GM12878 (cell line): Measurements from ENCODE around the gene RAB3B. TPM values are rescaled to one million over a fixed set of nuclear protein-coding genes. Genes with fewer than 3 reads are reported as not detected.

Source experiments
- ATAC-seq: fragments of 200-7000 bp; cut with Tn5 transposase; 3 replicates; pipeline ENCODE4 v1.9.1; 2020; ENCODE audit warnings: mild to moderate bottlenecking, moderate library complexity
- Bru-seq: library from RNA; stranded (reverse); fragments of 400-500 nt; gene quantifications from one replicate; lab custom pipeline; 2021; lab: Mats Ljungman, UMichigan
- BruChase-seq, 2 experiments: library from RNA; stranded (reverse); fragments of 400-500 nt; gene quantifications; one replicate each; lab custom pipeline; 2021; lab: Mats Ljungman, UMichigan
- BruUV-seq: library from RNA; stranded (reverse); fragments of 400-500 nt; replicated peaks from 2 replicates; lab custom pipeline; 2021; lab: Mats Ljungman, UMichigan
- CTCF ChIA-PET: fragments of 300-600 bp; sonication (Branson Sonifier 250); formaldehyde crosslinking; extraction: SDS; loops from one replicate; lab custom pipeline; 2021; ENCODE audit warnings: inconsistent platforms; lab: Yijun Ruan, JAX
- POLR2A ChIA-PET: fragments of 350-600 bp; formaldehyde crosslinking; extraction: SDS; loops from one replicate; lab custom pipeline; 2021; ENCODE audit warnings: inconsistent platforms; lab: Charles Lee
- RAD21 ChIA-PET: fragments of 300-600 bp; sonication (Branson Sonifier 250); formaldehyde crosslinking; loops from one replicate; lab custom pipeline; 2023; ENCODE audit warnings: antibody characterized with exemption; ENCODE audit not compliant: unreplicated experiment; lab: Charles Lee
- SMC1A ChIA-PET: fragments of 300-600 bp; sonication (Branson Sonifier 250); formaldehyde crosslinking; loops from one replicate; lab custom pipeline; 2023; ENCODE audit not compliant: unreplicated experiment, uncharacterized antibody; lab: Charles Lee
- DNase-seq: peaks from one replicate; pipeline ENCODE4 v3.0.0-alpha.2; 2011; ENCODE audit warnings: low read depth, low spot score
- FAIRE-seq: peaks from 3 replicates; lab custom pipeline; 2011; peaks lifted over from hg19 to GRCh38; lab: Jason Lieb, UNC
- H2AFZ ChIP-seq: 2 replicates; pipeline ENCODE4 v1.6.0; 2011; ENCODE audit warnings: low read depth, low read length, control low read depth; ENCODE audit not compliant: control insufficient read depth
- H3K27ac ChIP-seq: 2 replicates; pipeline ENCODE4 v1.5.1; 2011; ENCODE audit warnings: control low read depth; ENCODE audit not compliant: control insufficient read depth, insufficient read depth
- H3K27me3 ChIP-seq, 2 experiments: replicated peaks in 1 of 2; 2 replicates each; pipeline versions ENCODE4 v1.6.0 to v1.6.1; 2011; ENCODE audit warnings: low read length in 1 of 2; ENCODE audit not compliant: control insufficient read depth in 2 of 2, insufficient read depth in 2 of 2
- H3K36me3 ChIP-seq, 2 experiments: 2 replicates each; pipeline ENCODE4 v1.5.1; 2011; ENCODE audit warnings: low read length in 1 of 2; ENCODE audit not compliant: control insufficient read depth in 2 of 2, insufficient read depth in 2 of 2
- H3K4me1 ChIP-seq: 2 replicates; pipeline ENCODE4 v1.6.1; 2011; ENCODE audit warnings: mild to moderate bottlenecking, low read length, moderate library complexity, mixed read lengths; ENCODE audit not compliant: control insufficient read depth, insufficient read depth
- H3K4me2 ChIP-seq: 2 replicates; pipeline ENCODE4 v1.6.0; 2011; ENCODE audit warnings: control low read depth; ENCODE audit not compliant: control insufficient read depth, insufficient read depth
- H3K4me3 ChIP-seq: fragments of 200-600 bp; sonication (generic); 2 replicates; pipeline ENCODE4 v1.5.1; 2016
- H3K79me2 ChIP-seq: 2 replicates; pipeline ENCODE4 v1.6.0; 2011; ENCODE audit warnings: low read length; ENCODE audit not compliant: control insufficient read depth, insufficient read depth
- H3K9ac ChIP-seq: 2 replicates; pipeline ENCODE4 v1.8.0; 2011; ENCODE audit warnings: low read length, control low read depth, mixed read lengths; ENCODE audit not compliant: control insufficient read depth, insufficient read depth
- H3K9me3 ChIP-seq: replicated peaks from 3 replicates; pipeline ENCODE4 v1.5.1; 2011; ENCODE audit warnings: mild to moderate bottlenecking, low read length; ENCODE audit not compliant: control insufficient read depth, insufficient read depth
- H4K20me1 ChIP-seq: 2 replicates; pipeline ENCODE4 v1.6.0; 2011; ENCODE audit not compliant: control insufficient read depth, insufficient read depth
- E2F4 ChIP-seq: IDR thresholded peaks from 2 replicates; pipeline ENCODE4 v1.6.1; 2012; ENCODE audit warnings: low read depth, low read length, improper control_type of control experiment
- IKZF1 ChIP-seq: fragments of 450-650 bp; conservative IDR thresholded peaks from 2 replicates; pipeline ENCODE4 v1.6.1; 2017; ENCODE audit warnings: antibody characterized with exemption, mild to moderate bottlenecking
- IRF4 ChIP-seq: IDR thresholded peaks from 2 replicates; pipeline ENCODE4 v1.6.1; 2011; ENCODE audit warnings: low read depth, low read length
- SMAD5 ChIP-seq: IDR thresholded peaks from 2 replicates; pipeline ENCODE4 v1.6.1; 2016; ENCODE audit warnings: antibody characterized with exemption, low read depth
- STAT3 ChIP-seq: IDR thresholded peaks from 2 replicates; pipeline ENCODE4 v1.6.1; 2011; ENCODE audit warnings: low read depth, low read length, improper control_type of control experiment
- ZBTB40 ChIP-seq: fragments of 450-650 bp; IDR thresholded peaks from 2 replicates; pipeline ENCODE4 v1.6.1; 2016; ENCODE audit warnings: mild to moderate bottlenecking, moderate library complexity, borderline replicate concordance
- ZNF622 ChIP-seq: fragments of 450-650 bp; IDR thresholded peaks from 2 replicates; pipeline ENCODE4 v1.6.1; 2017; ENCODE audit warnings: mild to moderate bottlenecking, inconsistent platforms
- WGBS: methylation state at CpG from one replicate; pipeline ENCODE4 v1.1.6; 2016; ENCODE audit warnings: low lambda C conversion rate; ENCODE audit not compliant: insufficient replicate concordance, insufficient coverage; ENCODE audit errors: missing lambda C conversion rate; 5-methylcytosine and 5-hydroxymethylcytosine counted together
- in situ Hi-C: fragments of 300-500 bp; cut with MboI; formaldehyde crosslinking; loops from 9 replicates; pipeline ENCODE4 v1.14.3; 2018; ENCODE audit warnings: mixed read lengths
- intact Hi-C: fragments of 100-400 bp; cut with micrococcal nuclease; formaldehyde crosslinking; loops from one replicate; pipeline ENCODE4 v1.14.2; 2022; ENCODE audit not compliant: unreplicated experiment
- long read RNA-seq, 2 experiments: library from polyadenylated mRNA; unstranded; transcript quantifications; one replicate each; pipeline ENCODE4 v2.0.0, GENCODE V29; 2019 to 2020
- polyA minus RNA-seq, 3 experiments: library from RNA; depleted of rRNA, polyadenylated mRNA; stranded (reverse); fragments of >200 nt; gene quantifications; 2 replicates each; pipeline ENCODE4 v1.2.3, GENCODE V29; 2011
- polyA plus RNA-seq, 11 experiments: library from polyadenylated mRNA; depleted of rRNA in 4 of 11; unstranded in 6 of 11; stranded (reverse) in 5 of 11; fragments of >200 nt; fragmentation: Nextera tagmentation in 4 of 11; fragmentation: Illumina TruSeq in 1 of 11; extraction: Ambion mirVana in 4 of 11; extraction: Trizol in 1 of 11; gene quantifications; 1 replicate in 1 of 11; 2 replicates in 10 of 11; pipeline versions ENCODE4 v1.2.1 to v1.2.3, GENCODE V29; 2011 to 2016; ENCODE audit warnings: inconsistent platforms in 2 of 11, missing spikeins in 2 of 11, low read depth in 1 of 11
- total RNA-seq, 4 experiments: library from RNA; depleted of rRNA in 3 of 4; stranded (reverse); fragments of >200 nt in 3 of 4; fragmentation: Illumina TruSeq in 1 of 4; extraction: Trizol in 1 of 4; gene quantifications; 2 replicates each; pipeline versions ENCODE4 v1.2.1 to v1.2.3, GENCODE V29; 2013 to 2021
- TF ChIP-seq, protein P1 (sequence below): fragments of 450-650 bp; IDR thresholded peaks from 2 replicates; pipeline ENCODE4 v1.6.1; 2017; ENCODE audit warnings: mild to moderate bottlenecking, low read depth, inconsistent platforms; ENCODE audit not compliant: poor library complexity, severe bottlenecking

Gene RAB3B
- 0.64 and 0.69 TPM in 2 replicates for total RNA-seq (2013; cell fraction: nucleolus; rRNA removed)
- 0.22 and 0.28 TPM in 2 replicates for total RNA-seq (2014; rRNA removed)
- total RNA-seq (2014; rRNA removed; fragmentation: Illumina TruSeq; extraction: Trizol): 0.28 and 0.31 TPM in 2 replicates
- 0.21 and 0.28 TPM in 2 replicates for total RNA-seq (2021)
- polyA plus RNA-seq (2011; ENCODE audit: low read depth): 0.08 TPM
- 0.26 and 0.29 TPM in 2 replicates for polyA plus RNA-seq (2011; rRNA removed)
- 0.15 TPM in 2 replicates for polyA plus RNA-seq (2011; cell fraction: cytosol; rRNA removed)
- 0.35 and 0.39 TPM in 2 replicates for polyA plus RNA-seq (2011; cell fraction: nucleus; rRNA removed)
- polyA plus RNA-seq (2012): 0.11 and 0.13 TPM in 2 replicates
- 0.32 and 0.35 TPM in 2 replicates for polyA plus RNA-seq (2014; fragmentation: Illumina TruSeq; extraction: Trizol)
- polyA plus RNA-seq (2014; fragmentation: Nextera tagmentation; extraction: Ambion mirVana): under 1 TPM; 0.05 to 0.11 TPM
- polyA plus RNA-seq (2014; rRNA removed): 0.20 and 0.24 TPM in 2 replicates
- polyA plus RNA-seq (2016; fragmentation: Nextera tagmentation; extraction: Ambion mirVana): under 1 TPM; 0.09 to 0.13 TPM
- 0.29 and 0.41 TPM in 2 replicates for polyA minus RNA-seq (2011; rRNA and poly(A)+ RNA removed)
- 0.13 TPM in 1 of 2 replicates, not detected in the other for polyA minus RNA-seq (2011; cell fraction: cytosol; rRNA and poly(A)+ RNA removed)
- polyA minus RNA-seq (2011; cell fraction: nucleus; rRNA and poly(A)+ RNA removed): 0.10 and 0.12 TPM in 2 replicates
- Bru-seq, nascent RNA: percentile 32 among the genes with signal in this experiment
- BruChase-seq, experiment 1, labeled RNA remaining after a 6-hour chase: percentile 40 among the genes with signal in this experiment
- BruChase-seq, experiment 2, labeled RNA remaining after a 2-hour chase: percentile 35 among the genes with signal in this experiment
- long read RNA-seq, experiment 1: 0 reads
- long read RNA-seq, experiment 2: 0 reads

DNA sequence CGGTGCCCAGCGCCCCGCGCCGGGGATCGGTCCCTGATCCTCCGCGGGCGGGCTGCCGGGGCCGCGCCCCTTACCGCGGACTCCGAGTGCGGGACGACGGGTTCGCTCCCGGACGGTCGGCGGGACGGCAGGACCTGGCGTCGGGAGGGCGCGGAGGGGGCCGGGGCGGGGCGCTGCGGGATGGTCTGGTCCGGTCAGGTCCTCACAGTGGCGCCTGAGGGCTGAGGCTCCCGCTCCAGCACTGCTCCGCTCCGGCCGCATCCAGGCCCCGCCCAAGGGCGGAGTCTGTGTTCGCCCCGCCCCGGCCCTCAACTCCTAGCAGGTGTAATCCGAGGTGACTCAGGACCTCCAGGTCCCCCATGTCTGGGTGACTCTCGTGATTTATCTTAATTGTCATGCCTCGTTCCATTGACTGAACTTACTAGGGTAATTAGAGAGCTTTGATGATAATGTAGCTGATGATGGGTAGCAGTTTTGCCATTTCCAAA is at the start of gene RAB3B:
TSS of gene RAB3B (minus strand) at position 223 of the 488 bp plus-strand sequence. CDS start 13,583 bp downstream, outside the sequence.
- Histone ChIP-seq H3K9me3 (no peaks in the 10 kb centered on the region), H3K27me3 (peaks cover 0 to 2% of the 10 kb centered on the region in 2 experiments; a peak in 2 of 4 replicates), H3K4me3 (peak within 1 kb of the TSS; percentile 41; the same call in 1 of the 2 replicates), H3K4me2 (peak within 1 kb of the TSS; percentile 71), H3K36me3 (no peaks in the 10 kb centered on the region), H3K9ac (no peak within 1 kb of the TSS), H3K4me1 (no peaks in the 10 kb centered on the region), H4K20me1 (no peaks in the 10 kb centered on the region), H3K79me2 (no peaks in the 10 kb centered on the region), H3K27ac (no peak within 1 kb of the TSS), H2AFZ (no peak within 1 kb of the TSS; the same call in 1 of the 2 replicates)
- SMC1A ChIA-PET: interaction anchor here (0.7 kb wide), 1 partner anchor 16 kb away, joined by 3 read pairs; no protein-coding TSS in a partner anchor
- ATAC-seq (peak; percentile 98), FAIRE-seq (no peak), DNase-seq (no peak)
- no peak for TF ChIP-seq SMAD5
- no peak for TF ChIP-seq E2F4
- no peak for TF ChIP-seq ZBTB40
- TF ChIP-seq STAT3: no peak
- no peak for TF ChIP-seq IRF4
- TF ChIP-seq IKZF1: peak; percentile 29; the same call in 1 of the 2 replicates
- TF ChIP-seq, protein P1, sequence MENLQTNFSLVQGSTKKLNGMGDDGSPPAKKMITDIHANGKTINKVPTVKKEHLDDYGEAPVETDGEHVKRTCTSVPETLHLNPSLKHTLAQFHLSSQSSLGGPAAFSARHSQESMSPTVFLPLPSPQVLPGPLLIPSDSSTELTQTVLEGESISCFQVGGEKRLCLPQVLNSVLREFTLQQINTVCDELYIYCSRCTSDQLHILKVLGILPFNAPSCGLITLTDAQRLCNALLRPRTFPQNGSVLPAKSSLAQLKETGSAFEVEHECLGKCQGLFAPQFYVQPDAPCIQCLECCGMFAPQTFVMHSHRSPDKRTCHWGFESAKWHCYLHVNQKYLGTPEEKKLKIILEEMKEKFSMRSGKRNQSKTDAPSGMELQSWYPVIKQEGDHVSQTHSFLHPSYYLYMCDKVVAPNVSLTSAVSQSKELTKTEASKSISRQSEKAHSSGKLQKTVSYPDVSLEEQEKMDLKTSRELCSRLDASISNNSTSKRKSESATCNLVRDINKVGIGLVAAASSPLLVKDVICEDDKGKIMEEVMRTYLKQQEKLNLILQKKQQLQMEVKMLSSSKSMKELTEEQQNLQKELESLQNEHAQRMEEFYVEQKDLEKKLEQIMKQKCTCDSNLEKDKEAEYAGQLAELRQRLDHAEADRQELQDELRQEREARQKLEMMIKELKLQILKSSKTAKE: no peak
- no peak for TF ChIP-seq ZNF622
- in situ Hi-C loops: no loop called here
- RAD21 ChIA-PET: interaction anchor here (1.2 kb wide), 1 partner anchor 65 kb away, joined by 3 read pairs; no protein-coding TSS in a partner anchor
- WGBS: 6% methylated on average over 29 of the region's 46 CpGs
- intact Hi-C loops: no loop called here
- no TSS peak for BruUV-seq
- POLR2A ChIA-PET: interaction anchor here (0.7 kb wide), 1 partner anchor 33 kb away, joined by 5 read pairs; no protein-coding TSS in a partner anchor
- CTCF ChIA-PET: interaction anchor here (0.6 to 3.2 kb wide), 2 partner anchors 94 to 225 kb away, joined by 3 to 12 read pairs; no protein-coding TSS in a partner anchor
